GM21528 (cell line): Measurements from ENCODE around the gene PTPN14.
A peak's percentile ranks its signal among the peaks of the same experiment; 100 is the strongest.
"Not testable (repeated sequence)": the region's sequence is repeated elsewhere in the genome, so short reads cannot be mapped to it uniquely, and the experiment has no call there.

Experiments used
- ATAC-seq: cut with Tn5 transposase; IDR thresholded peaks from one replicate; pipeline ENCODE4 v1.9.1; 2021; ENCODE audit warnings: mild to moderate bottlenecking, moderate library complexity; ENCODE audit not compliant: unreplicated experiment, low FRiP score

The PTPN14 gene

DNA sequence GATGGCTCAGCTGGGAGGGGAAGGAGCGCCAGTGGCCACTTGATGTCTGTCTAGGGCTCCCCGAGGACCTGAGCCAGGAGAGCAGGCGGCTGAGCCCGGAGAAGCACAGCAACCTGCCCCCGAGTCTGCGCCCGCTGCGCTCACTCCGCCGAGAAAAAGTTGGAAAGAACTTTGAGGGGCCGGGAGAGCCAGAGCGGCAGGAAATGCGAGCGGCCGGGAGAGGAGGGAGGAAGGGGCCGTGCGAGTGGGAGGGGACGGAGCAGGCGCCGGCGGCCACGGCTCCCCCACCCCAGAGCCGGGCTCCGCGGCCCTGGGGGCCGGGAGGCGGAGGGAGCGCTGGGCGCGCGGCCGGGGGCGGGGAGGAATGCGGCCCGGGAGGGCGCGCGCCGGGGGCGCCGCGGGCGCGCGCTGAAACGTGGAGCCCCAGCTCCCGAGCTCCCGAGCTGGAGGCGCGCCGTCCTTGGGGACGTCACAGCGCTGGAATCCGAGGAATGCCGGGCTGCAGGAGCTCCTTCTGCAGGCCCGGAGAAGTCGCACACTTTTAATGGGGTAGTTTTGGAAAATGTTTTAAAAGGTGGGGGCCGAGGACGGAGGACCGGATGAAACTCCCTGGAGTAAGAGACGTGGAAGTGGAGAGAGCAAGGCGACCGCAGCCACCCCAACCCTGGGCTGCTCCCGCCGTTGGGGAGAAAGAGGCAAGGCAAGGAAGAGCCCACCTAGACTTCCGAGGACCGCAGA, at the start of gene PTPN14:
TSS of gene PTPN14 (minus strand) at position 167 of the 738 bp plus-strand sequence. CDS start 86,799 bp downstream, outside the sequence.
- ATAC-seq, result no peak

DNA sequence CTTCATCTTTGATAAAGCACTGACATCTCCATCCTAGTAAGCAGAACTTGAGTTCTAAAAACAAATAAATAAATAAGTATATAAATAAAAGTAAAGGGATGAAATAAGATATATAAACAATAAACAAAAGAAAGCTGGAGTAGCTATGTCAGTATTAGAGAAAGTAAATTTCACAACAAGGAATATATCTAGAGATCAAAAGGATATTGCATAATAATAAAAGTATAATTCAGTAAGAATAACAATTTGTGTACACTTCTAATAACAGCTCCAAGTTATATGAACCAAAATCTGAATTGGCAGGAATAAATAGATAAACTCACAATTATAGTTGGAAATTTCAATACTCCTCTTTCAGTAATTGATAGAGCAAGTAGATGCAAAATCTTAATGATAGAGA, 41.8 kb upstream of the PTPN14 start:
- no peak for ATAC-seq

- ATAC-seq, result not testable (repeated sequence)
Observed at GRCh38 chr1:214591918-214592317, 40.5 kb upstream of the PTPN14 start.

- ATAC-seq, result no peak
Observed at GRCh38 chr1:214590696-214591095, 39.3 kb upstream of the PTPN14 start.

DNA sequence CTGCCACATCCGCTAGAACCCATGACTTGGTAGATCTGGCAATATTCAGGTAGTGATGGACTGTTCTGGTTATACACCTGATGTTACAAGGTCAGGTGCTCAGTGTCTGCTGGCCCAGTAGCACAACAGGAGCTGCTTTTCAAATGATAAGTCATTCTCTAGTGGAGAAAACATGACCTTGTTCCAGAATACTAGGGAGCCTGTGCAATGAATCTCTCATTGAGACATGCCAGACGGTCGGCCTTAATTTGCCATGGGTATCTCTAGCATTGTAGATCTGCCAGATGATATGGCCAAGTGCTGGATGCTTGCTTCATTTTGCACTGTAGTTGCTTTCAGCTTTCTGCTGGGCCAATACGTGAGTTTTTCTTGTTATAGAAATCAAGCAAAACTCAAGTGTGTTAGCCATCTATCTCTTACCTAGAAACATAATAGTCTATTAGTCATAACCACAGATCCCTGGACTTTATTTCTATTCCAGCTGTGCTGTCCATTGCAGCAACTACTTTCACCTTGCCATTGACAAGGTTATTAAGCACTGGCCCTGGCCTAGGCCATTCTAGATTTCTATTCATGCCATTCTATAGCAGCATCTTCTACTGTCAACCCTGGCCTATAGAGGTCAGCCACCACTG, 37.7 kb upstream of the PTPN14 start:
- ATAC-seq, result no peak

DNA sequence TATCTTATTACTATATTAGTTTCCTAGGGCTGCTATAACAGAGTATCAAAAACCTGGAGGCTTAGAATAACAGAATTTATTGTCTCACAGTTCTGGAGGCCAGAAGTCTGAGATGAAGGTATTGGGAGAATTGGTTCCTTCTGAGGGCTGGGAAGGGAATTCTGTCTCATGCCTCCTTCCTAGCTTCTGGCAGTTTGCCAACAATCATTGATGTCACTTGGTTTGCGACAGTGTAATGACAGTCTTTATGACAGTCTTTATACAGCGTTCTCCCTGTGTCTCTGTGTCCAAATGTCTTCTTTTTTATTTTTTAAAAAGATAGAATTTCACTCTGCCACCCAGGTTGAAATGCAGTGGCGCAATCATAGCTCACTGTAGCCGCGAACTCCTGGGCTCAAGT, 35.8 kb upstream of the PTPN14 start:
- no peak for ATAC-seq

DNA sequence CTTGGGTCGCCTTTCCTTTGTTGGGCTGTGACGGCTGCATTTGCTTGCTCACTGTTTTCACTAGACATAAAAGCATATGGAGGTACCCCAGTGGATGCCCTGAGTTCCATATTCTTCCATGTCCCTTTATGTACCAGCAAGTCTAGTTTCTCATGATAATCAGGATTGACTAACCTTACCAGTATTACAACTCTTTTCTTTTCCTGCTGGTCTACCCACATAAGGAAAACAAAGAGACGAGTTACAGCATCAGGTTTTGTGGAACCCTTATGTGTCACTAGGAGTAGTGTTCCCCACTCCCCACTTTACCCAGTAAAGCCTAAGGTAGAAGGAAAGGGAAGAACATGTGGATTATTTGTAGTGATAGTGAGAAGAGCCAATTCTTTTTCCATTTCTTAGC, 35.2 kb upstream of the PTPN14 start:
- no peak for ATAC-seq

DNA sequence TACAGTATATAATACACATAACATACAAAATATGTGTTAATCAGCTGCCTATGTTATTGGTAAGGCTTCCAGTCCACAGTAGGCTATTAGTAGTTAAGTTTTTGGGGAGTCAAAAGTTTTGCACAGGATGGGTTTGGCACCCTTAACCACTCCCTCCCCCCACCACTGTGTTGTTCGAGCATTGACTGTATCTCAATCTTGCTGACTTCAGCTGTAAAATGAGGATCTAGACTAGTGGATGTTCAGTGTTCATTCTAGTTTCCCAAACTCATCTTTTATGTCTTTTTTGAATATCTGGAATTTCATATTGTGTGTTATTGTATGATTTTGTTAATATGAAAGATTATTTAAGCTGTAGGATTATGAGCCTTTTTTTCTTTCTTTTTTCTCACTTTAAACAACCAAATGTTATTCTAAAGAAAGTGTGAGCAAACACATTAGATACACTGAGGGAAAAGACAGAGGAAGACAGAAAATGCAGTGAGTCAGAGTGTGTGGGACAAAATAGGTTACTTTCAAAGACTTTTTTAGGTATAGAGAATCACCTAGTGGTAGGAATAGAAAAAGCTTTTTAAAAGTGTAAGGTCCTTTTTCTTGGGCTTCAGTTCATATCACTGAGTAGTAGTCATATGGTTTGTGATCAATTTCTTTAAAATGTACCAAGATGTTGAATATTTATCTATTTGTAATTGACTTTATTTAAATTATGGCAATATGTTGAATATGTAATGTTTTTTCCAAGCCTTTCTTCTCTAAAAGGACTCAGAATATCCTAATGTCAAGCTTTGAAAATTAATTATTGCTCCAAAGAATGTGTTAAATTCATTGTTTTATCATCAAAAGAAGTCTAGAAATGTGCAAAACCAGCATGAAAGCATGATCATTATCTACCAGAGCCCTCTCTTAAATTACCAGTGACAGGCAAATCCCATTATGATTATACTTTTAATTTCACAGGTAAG, 33.7 kb upstream of the PTPN14 start:
- peak; percentile 76 for ATAC-seq

GRCh38 chr1:214583824-214584554, 32.6 kb upstream of the PTPN14 start:
- ATAC-seq, result no peak

- ATAC-seq, result no peak
Observed at GRCh38 chr1:214583113-214583512, 31.7 kb upstream of the PTPN14 start.

GRCh38 chr1:214582289-214582891, 31.0 kb upstream of the PTPN14 start:
- no peak for ATAC-seq

DNA sequence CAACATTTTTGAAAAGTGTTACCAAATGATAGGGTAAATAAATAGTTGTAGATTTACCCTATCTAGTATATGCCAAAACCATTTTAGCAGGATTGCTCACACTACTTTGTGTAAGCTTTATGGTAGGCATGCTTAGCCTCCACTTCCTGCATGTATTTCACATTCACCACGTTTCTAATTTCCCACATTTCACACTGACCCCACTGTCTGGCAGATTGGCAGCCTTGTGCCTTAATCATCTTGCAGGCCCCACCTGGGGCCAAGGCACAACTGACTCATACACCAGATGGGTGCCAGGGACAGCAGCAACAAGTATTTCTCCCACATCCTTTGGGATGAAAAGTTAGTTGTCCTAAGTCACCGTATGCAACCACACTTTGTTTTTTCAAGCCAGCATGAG, 30.4 kb upstream of the PTPN14 start:
- no peak for ATAC-seq

DNA sequence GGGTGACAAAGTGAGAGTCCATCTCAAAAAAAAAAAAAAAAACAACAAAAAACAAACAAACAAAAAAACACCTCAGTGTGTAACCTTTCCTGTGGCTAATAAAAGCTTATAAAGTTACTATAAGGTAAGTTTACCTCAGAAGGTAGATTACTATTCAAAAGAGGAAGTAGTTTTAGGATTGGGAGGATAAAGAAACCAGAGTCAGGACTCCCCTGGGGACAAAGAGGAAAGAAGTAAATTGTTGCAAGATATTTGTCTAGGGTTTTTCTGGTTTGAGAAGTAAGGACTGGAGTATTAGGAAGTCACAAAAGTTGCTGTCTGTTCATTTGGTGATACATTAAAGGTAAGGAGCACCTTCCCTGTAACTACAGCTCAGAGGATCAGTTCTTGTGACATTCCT, 27.8 kb upstream of the PTPN14 start:
- no peak for ATAC-seq

DNA sequence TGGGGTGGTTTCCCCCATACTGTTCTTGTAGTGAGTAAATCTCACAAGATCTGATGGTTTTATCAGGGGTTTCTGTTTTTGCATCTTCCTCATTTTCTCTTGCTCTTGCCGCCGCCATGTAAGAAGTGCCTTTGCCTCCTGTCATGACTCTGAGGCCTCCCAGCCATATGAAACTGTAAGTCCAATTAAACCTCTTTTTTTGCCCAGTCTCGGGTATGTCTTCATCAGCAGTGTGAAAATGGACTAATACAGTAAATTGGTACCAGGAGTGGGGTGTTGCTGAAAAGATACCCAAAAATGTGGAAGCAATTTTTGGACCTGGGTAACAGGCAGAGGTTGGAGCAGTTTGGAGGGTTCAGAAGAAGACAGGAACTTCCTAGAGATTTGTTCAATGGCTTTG, 24.7 kb upstream of the PTPN14 start:
- ATAC-seq, result not testable (repeated sequence)

- no peak for ATAC-seq
Observed at GRCh38 chr1:214574598-214575411, 23.4 kb upstream of the PTPN14 start.

GRCh38 chr1:214573386-214574318, 22.2 kb upstream of the PTPN14 start:
- no peak for ATAC-seq

GRCh38 chr1:214571281-214571680, 19.9 kb upstream of the PTPN14 start:
- no peak for ATAC-seq

- ATAC-seq, result no peak
Observed at GRCh38 chr1:214570442-214570841, 19.0 kb upstream of the PTPN14 start.
